Esophagus (tissue), 2 donors: ENCODE measurements around the gene CMTR1. TPM values are rescaled to one million over a fixed set of nuclear protein-coding genes. Genes with fewer than 3 reads are reported as not detected.
"Not testable (repeated sequence)": the region's sequence is repeated elsewhere in the genome, so short reads cannot be mapped to it uniquely, and the experiment has no call there.

Source experiments
- H3K27ac ChIP-seq, 2 donors: one replicate each; pipeline ENCODE4 v1.5.1; 2013; ENCODE audit warnings: low read depth in 2 of 2, mild to moderate bottlenecking in 2 of 2, inconsistent platforms in 1 of 2, low read length in 1 of 2, moderate library complexity in 1 of 2
- H3K27me3 ChIP-seq, 2 donors: one replicate each; pipeline ENCODE4 v1.6.1; 2013; ENCODE audit warnings: low read length in 2 of 2, control low read depth in 1 of 2, mild to moderate bottlenecking in 1 of 2; ENCODE audit not compliant: insufficient read depth in 2 of 2, control insufficient read depth in 1 of 2
- H3K36me3 ChIP-seq, 2 donors: one replicate each; pipeline ENCODE4 v1.6.1; 2013; ENCODE audit warnings: low read length in 1 of 2; ENCODE audit not compliant: control insufficient read depth in 2 of 2, insufficient read depth in 2 of 2
- H3K4me1 ChIP-seq, 2 donors: one replicate each; pipeline ENCODE4 v1.6.1; 2013; ENCODE audit warnings: low read length in 1 of 2; ENCODE audit not compliant: control insufficient read depth in 2 of 2, insufficient read depth in 2 of 2
- H3K4me3 ChIP-seq, 2 donors: one replicate each; pipeline ENCODE4 v1.5.1; 2013; ENCODE audit warnings: low read length in 2 of 2, mild to moderate bottlenecking in 2 of 2, low read depth in 1 of 2, moderate library complexity in 1 of 2
- H3K9me3 ChIP-seq, 2 donors: one replicate each; pipeline ENCODE4 v1.6.1; 2013; ENCODE audit warnings: mild to moderate bottlenecking in 2 of 2, low read depth in 1 of 2, low read length in 1 of 2, moderate library complexity in 1 of 2; ENCODE audit not compliant: control insufficient read depth in 2 of 2, insufficient read depth in 1 of 2
- WGBS, 2 donors: extraction: QIAGEN DNeasy Blood & Tissue Kit; methylation state at CpG; one replicate each; pipeline ENCODE4 v1.1.7; 2013; 5-methylcytosine and 5-hydroxymethylcytosine counted together
- polyA plus RNA-seq, 2 donors: library from polyadenylated mRNA; stranded (reverse); fragments of 200-250 nt; gene quantifications; one replicate each; pipeline ENCODE4 v1.2.3, GENCODE V29; 2013
- donor health status: healthy with polysubstance abuse.
- donor health status: Bipolar disorder and iron deficiency.

The CMTR1 gene
- polyA plus RNA-seq, 2 donors: 10.5 to 12.0 TPM

GRCh38 chr6:37401658-37402057 is 31.4 kb upstream of the CMTR1 start:
- not testable (repeated sequence) for H3K36me3 ChIP-seq, H3K4me3 ChIP-seq, H3K27me3 ChIP-seq, H3K4me1 ChIP-seq, H3K27ac ChIP-seq, H3K9me3 ChIP-seq

DNA sequence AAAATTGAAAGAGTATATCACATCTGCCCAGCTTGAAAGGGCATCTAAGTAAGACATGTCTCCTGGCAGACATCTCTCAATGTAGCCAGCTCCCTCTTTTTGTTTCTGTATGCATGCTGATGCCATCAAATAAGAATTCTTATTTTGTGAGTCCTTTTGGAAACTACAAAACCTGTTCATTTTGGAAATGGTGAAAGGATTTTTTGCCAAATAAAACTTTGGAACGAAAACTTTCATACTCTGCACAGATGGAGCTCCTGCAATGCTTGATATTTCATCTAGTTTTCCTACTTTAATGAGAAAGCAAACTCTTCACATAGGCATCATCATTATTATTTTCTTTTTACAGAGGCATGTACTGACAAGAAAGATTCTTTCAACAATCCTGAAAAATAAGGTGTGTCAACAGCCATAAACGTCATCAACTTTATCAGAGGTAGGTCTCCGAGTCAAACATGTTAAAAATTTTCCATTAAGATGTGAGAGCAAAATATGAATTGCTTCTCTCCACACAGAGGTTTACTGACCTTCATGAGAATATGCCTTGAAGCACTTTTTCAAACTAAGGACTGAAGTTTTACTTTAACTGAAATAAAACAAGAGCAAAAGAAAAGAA is 26.2 kb upstream of the CMTR1 start:
- H3K9me3 ChIP-seq: no peaks in the 10 kb centered on the region
- H3K36me3 ChIP-seq: no peaks in the 10 kb centered on the region
- H3K4me3 ChIP-seq: no peak overlapping the region
- WGBS, 2 donors: 39 to 44% methylated on average over 3 of the region's 3 CpGs
- no peaks in the 10 kb centered on the region for H3K4me1 ChIP-seq
- no peaks in the 10 kb centered on the region for H3K27me3 ChIP-seq
- H3K27ac ChIP-seq: peak overlapping the region in 1 of 2 donors; percentile 44

GRCh38 chr6:37407948-37408347 is 25.1 kb upstream of the CMTR1 start:
- H3K27ac ChIP-seq: no peak overlapping the region
- H3K4me3 ChIP-seq: no peak overlapping the region
- H3K9me3 ChIP-seq: no peaks in the 10 kb centered on the region
- no peaks in the 10 kb centered on the region for H3K36me3 ChIP-seq
- no peaks in the 10 kb centered on the region for H3K4me1 ChIP-seq
- 54 to 60% methylated on average over 5 of the region's 5 CpGs for WGBS, 2 donors
- no peaks in the 10 kb centered on the region for H3K27me3 ChIP-seq

DNA sequence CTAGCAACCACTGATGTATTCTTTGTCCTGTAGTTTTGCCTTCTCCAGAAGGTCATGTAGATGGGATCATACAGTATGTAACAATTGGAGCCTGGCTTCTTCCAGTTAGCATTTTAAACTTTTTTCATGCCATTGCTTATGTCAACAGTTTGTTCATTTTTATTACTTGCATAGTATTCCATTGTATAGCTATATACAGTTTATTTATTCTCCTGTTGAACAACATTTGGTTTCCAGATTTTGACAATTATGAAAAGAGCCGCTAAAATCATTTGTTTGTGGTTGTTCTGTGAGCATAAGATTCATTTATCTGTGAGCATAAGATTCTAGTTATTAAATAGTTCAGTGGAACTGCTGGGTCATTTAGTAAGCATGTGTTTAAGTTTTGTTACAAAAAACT is 23.5 kb upstream of the CMTR1 start:
- 92 to 94% methylated on average over 1 of the region's 1 CpG for WGBS, 2 donors

GRCh38 chr6:37417393-37417792 is 15.6 kb upstream of the CMTR1 start:
- H3K27me3 ChIP-seq: no peaks in the 10 kb centered on the region
- no peaks in the 10 kb centered on the region for H3K4me1 ChIP-seq
- WGBS, 2 donors: 79 to 92% methylated on average over 2 of the region's 2 CpGs
- H3K27ac ChIP-seq: no peak overlapping the region
- H3K36me3 ChIP-seq: no peaks in the 10 kb centered on the region
- H3K4me3 ChIP-seq: no peak overlapping the region
- H3K9me3 ChIP-seq: no peaks in the 10 kb centered on the region

More for the DNA sequence above, 23.5 kb upstream of the CMTR1 start:
- no peaks in the 10 kb centered on the region for H3K27me3 ChIP-seq
- H3K4me3 ChIP-seq: no peak overlapping the region
- H3K36me3 ChIP-seq: no peaks in the 10 kb centered on the region
- no peak overlapping the region for H3K27ac ChIP-seq
- H3K4me1 ChIP-seq: no peaks in the 10 kb centered on the region
- no peaks in the 10 kb centered on the region for H3K9me3 ChIP-seq

- no peaks in the 10 kb centered on the region for H3K27me3 ChIP-seq
- no peaks in the 10 kb centered on the region for H3K4me1 ChIP-seq
- no peaks in the 10 kb centered on the region for H3K9me3 ChIP-seq
- H3K36me3 ChIP-seq: no peaks in the 10 kb centered on the region
- H3K27ac ChIP-seq: no peak overlapping the region
- WGBS, 2 donors: 72% methylated on average over 5 of the region's 5 CpGs
- no peak overlapping the region for H3K4me3 ChIP-seq
Observed at GRCh38 chr6:37418722-37419121, 14.3 kb upstream of the CMTR1 start.

DNA sequence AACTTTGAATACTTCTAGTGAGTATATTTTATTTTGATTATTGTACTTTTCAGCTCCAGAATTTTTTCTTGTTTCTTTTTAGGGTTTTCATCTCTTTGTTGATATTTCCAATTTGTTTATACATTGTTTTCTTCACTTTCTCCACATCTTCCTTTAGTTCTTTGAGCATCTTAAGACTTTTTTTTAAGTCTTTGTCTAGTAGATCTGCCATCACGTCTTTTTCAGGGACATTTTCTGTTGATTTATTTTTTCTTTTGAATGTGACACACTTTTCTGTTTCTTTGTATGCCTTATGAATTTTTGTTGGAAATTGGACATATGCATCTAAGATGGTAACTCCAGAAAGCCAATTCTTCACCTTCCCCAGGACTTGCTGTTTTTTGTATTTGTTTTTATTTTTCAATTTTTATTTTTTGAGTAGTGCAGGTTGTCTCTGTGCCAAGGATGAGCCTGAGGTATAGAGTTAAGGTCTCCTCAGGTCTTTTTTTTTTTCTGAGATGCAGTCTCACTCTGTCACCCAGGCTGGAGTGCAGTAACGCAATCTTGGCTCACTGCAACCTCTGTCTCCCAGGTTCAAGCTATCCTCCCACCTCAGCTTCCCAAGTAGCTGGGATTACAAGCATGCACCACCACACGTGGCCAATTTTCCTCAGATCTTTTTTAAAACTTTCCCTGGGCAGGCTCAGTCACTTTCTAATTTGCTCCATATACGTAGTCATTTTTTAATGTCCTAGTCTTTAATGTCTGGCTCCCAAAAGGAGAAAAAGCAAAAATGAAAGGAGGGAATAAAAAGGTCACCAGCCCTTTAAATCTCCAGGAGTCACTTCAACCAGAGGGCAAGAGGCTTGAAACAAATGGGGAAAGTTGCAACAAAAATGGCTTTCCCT is 6.7 kb upstream of the CMTR1 start:
- H3K27ac ChIP-seq: no peak overlapping the region
- no peaks in the 10 kb centered on the region for H3K9me3 ChIP-seq
- no peaks in the 10 kb centered on the region for H3K36me3 ChIP-seq
- H3K4me1 ChIP-seq: no peaks in the 10 kb centered on the region
- H3K27me3 ChIP-seq: no peaks in the 10 kb centered on the region
- WGBS, 2 donors: 74 to 80% methylated on average over 4 of the region's 4 CpGs
- no peak overlapping the region for H3K4me3 ChIP-seq

- no peak overlapping the region for H3K4me3 ChIP-seq
- WGBS, 2 donors: 82 to 93% methylated on average over 6 of the region's 6 CpGs
- no peaks in the 10 kb centered on the region for H3K9me3 ChIP-seq
- no peaks in the 10 kb centered on the region for H3K36me3 ChIP-seq
- no peak overlapping the region for H3K27ac ChIP-seq
- H3K27me3 ChIP-seq: no peaks in the 10 kb centered on the region
- no peaks in the 10 kb centered on the region for H3K4me1 ChIP-seq
Observed at GRCh38 chr6:37426945-37427510, 6.0 kb upstream of the CMTR1 start.

DNA sequence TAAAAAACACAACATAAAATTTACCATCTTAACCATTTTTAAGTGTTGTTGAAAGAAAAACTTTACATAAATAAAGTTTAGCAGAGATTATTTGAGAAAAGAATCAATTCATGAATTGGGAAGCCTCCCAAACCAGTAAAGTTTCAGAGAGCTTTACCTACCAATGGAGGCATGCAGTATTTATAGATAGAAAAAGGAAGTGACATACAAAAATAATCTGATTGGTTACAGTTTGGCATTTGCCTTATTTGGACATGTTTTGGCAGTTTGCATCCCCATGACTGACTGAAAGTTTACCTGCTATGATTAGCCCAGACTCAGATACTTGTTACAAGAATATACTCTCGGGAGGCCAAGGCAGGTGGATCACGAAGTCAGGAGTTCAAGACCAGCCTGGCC is 3.7 kb upstream of the CMTR1 start:
- Histone ChIP-seq H3K4me1 (peaks cover 0 to 3% of the 10 kb centered on the region in 2 donors), H3K9me3 (no peaks in the 10 kb centered on the region), H3K27ac (no peak overlapping the region), H3K27me3 (no peaks in the 10 kb centered on the region), H3K36me3 (no peaks in the 10 kb centered on the region), H3K4me3 (no peak overlapping the region)
- WGBS, 2 donors: 79 to 90% methylated on average over 2 of the region's 2 CpGs
